ENCODE data around the gene ITGAV.

DNA sequence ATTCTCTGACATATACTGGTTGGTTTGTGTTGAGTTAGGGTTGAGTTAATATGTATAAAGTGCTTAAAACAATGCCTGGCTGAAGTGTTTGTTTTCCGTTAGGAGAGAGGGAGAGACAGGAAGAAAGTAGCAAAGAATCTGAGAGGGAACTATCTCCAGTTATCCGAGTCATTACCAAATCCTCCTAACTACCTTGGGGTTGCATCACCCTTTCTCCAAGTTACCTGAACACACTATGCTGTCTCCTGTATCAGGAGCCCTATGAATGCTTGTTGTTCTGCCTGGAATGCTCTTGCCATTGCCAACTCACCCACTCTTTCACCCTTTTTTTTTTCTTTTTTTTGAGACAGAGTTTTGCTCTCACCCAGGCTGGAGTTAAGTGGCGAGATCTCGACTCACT is 47.9 kb upstream of the ITGAV start:
- TF ChIP-seq GATA3 (IDR thresholded peaks at IDR 0.05; ENCODE audit: low read depth, low read length) = no peak
- TF ChIP-seq GATA2 (IDR thresholded peaks at IDR 0.05; ENCODE audit: low read depth, low read length) = no peak

Measured in SH-SY5Y (cell line).